SH-SY5Y (cell line): ENCODE results near the gene CD99.

Experiments used
- GATA2 ChIP-seq: IDR thresholded peaks from 2 replicates; pipeline ENCODE4 v1.6.1; 2011; ENCODE audit warnings: mild to moderate bottlenecking, low read depth, low read length
- GATA3 ChIP-seq: IDR thresholded peaks from 2 replicates; pipeline ENCODE4 v1.6.1; 2011; ENCODE audit warnings: low read depth, mild to moderate bottlenecking, low read length, moderate library complexity

GRCh38 chrX:2710041-2710840, 19.1 kb downstream of the CD99 start:
- TF ChIP-seq GATA2 = no peak
- no peak for TF ChIP-seq GATA3
